Measurements from ENCODE around the gene STX1B. TPM values are rescaled to one million over a fixed set of nuclear protein-coding genes. Genes with fewer than 3 reads are reported as not detected.
"Not testable (repeated sequence)": the region's sequence is repeated elsewhere in the genome, so short reads cannot be mapped to it uniquely, and the experiment has no call there.

Gene STX1B
- total RNA-seq, 2 experiments from 2014 or later = 0.47 to 2.1 TPM

DNA sequence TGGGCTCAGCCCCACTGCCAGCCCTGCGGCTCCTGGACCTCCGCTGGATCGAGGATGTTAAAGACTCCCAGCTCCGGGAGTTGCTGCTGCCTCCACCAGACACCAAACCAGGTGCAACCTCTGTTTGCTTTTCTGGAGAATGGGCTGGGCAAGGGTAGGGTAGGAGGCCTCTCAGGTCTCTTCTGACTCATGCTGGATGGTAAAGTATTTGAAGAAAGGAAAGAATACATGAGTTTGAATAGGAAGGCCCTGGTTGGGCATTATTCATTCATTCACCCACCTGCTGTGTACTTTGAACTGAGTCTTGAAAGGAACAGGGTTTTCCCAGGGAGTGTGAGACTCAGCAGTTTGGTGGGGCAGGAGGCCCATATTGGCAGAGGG, 68.0 kb downstream of the STX1B start:
- no peak overlapping the region for H2AFZ ChIP-seq (ENCODE audit: low read length)
- H4K20me1 ChIP-seq (ENCODE audit: insufficient read depth, low read length) = no peaks in the 10 kb centered on the region
- DNase-seq (ENCODE audit: low spot score) = no peak
- no peaks in the 10 kb centered on the region for H3K9me3 ChIP-seq (ENCODE audit: low read length)
- no TSS peak for BruUV-seq (replicated peaks)
- no peaks in the 10 kb centered on the region for H3K9me2 ChIP-seq (ENCODE audit: insufficient read depth, low read length)
- ChIA-PET CTCF (ENCODE audit: unreplicated experiment) (interaction anchor here (0.8 to 1.4 kb wide), 5 partner anchors 11 to 194 kb away, joined by 3 to 5 read pairs (median 3); partner anchors contain the start of gene PHKG2), POLR2A (interaction anchor here (0.7 kb wide), 1 partner anchor 90 kb away, joined by 5 read pairs; no protein-coding TSS in a partner anchor)
- no peak overlapping the region for H3K4me3 ChIP-seq (ENCODE audit: low read depth, low read length, poor library complexity, severe bottlenecking)
- intact Hi-C loops (cut with micrococcal nuclease; ENCODE audit: unreplicated experiment) = loop anchor here (1.0 kb wide), 1 partner anchor 98 kb away; no protein-coding TSS in a partner anchor
- peaks cover 12% of the 10 kb centered on the region for H3K4me1 ChIP-seq (ENCODE audit: insufficient read depth, low read length, poor library complexity, severe bottlenecking)
- H3K27ac ChIP-seq (ENCODE audit: low read depth, low read length, poor library complexity, severe bottlenecking) = no peak overlapping the region
- TF ChIP-seq, protein P1, sequence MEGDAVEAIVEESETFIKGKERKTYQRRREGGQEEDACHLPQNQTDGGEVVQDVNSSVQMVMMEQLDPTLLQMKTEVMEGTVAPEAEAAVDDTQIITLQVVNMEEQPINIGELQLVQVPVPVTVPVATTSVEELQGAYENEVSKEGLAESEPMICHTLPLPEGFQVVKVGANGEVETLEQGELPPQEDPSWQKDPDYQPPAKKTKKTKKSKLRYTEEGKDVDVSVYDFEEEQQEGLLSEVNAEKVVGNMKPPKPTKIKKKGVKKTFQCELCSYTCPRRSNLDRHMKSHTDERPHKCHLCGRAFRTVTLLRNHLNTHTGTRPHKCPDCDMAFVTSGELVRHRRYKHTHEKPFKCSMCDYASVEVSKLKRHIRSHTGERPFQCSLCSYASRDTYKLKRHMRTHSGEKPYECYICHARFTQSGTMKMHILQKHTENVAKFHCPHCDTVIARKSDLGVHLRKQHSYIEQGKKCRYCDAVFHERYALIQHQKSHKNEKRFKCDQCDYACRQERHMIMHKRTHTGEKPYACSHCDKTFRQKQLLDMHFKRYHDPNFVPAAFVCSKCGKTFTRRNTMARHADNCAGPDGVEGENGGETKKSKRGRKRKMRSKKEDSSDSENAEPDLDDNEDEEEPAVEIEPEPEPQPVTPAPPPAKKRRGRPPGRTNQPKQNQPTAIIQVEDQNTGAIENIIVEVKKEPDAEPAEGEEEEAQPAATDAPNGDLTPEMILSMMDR (conservative IDR thresholded peaks at IDR 0.05; ENCODE audit: low read length) = no peak
- no peak for TF ChIP-seq EZH2phosphoT487 (IDR thresholded peaks at IDR 0.05; ENCODE audit: borderline replicate concordance, low read depth, low read length)
- H3K36me3 ChIP-seq (ENCODE audit: insufficient read depth, low read length) = peaks cover 26% of the 10 kb centered on the region
- peak overlapping the region; percentile 18; the same call in 1 of the 2 replicates for H3K4me2 ChIP-seq (ENCODE audit: low read length)
- H3K79me2 ChIP-seq (ENCODE audit: insufficient read depth, low read depth, low read length) = no peaks in the 10 kb centered on the region

DNA sequence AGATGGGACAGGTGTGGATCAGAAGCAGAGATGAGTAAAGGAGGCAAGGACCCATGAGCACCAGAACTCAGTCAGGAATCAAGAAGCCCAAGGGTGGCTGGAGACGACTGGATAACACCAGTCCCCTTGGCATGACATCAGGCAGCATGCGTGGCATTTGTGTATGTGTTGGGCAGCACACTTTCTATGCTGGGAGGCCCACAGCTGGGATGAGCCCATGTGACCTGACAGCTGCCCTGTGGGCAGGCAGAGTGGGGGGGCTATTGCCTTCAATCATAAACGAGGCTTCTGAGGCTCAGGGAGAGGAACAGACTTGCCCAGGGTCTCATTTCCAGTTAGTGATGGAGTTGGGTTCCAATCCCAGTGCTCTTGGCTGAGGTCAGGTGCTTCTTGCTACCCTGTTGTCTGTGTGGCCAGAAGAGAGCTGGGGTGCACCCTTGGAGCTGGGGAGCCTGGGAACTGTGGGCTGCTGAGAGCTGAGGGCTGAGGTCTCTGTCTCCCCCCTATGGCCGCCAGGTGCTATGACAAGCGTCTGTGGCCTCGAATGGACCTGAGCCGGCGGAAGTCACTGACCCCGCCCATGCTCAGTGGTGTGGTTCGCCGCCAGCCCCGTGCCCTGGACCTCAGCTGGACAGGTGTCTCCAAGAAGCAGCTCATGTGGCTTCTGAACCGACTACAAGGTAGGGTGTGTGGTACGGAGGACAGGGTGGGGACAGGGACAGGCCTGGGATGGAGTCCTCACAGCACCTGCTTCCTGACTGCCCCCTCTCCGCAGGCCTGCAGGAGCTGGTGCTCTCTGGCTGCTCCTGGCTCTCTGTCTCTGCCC, 68.6 kb downstream of the STX1B start:
- Histone ChIP-seq H3K36me3 (ENCODE audit: insufficient read depth, low read length) (peaks cover 29% of the 10 kb centered on the region), H3K27ac (ENCODE audit: low read depth, low read length, poor library complexity, severe bottlenecking) (no peak overlapping the region), H3K4me1 (ENCODE audit: insufficient read depth, low read length, poor library complexity, severe bottlenecking) (peaks cover 13% of the 10 kb centered on the region), H3K9me3 (ENCODE audit: low read length) (no peaks in the 10 kb centered on the region), H3K4me2 (ENCODE audit: low read length) (peak overlapping the region; percentile 18; the same call in 1 of the 2 replicates), H3K9me2 (ENCODE audit: insufficient read depth, low read length) (no peaks in the 10 kb centered on the region), H3K4me3 (ENCODE audit: low read depth, low read length, poor library complexity, severe bottlenecking) (no peak overlapping the region), H4K20me1 (ENCODE audit: insufficient read depth, low read length) (no peaks in the 10 kb centered on the region), H2AFZ (ENCODE audit: low read length) (no peak overlapping the region), H3K79me2 (ENCODE audit: insufficient read depth, low read depth, low read length) (no peaks in the 10 kb centered on the region)
- CTCF ChIA-PET (ENCODE audit: unreplicated experiment) = interaction anchor here (0.8 to 1.4 kb wide), 5 partner anchors 10 to 193 kb away, joined by 3 to 5 read pairs (median 3); partner anchors contain the start of gene PHKG2
- POLR2A ChIA-PET = interaction anchor here (0.9 kb wide), 1 partner anchor 10 kb away, joined by 3 read pairs; no protein-coding TSS in a partner anchor
- TF ChIP-seq, protein P1 (conservative IDR thresholded peaks at IDR 0.05; ENCODE audit: low read length) = peak; percentile 92
- no peak for TF ChIP-seq EZH2phosphoT487 (IDR thresholded peaks at IDR 0.05; ENCODE audit: borderline replicate concordance, low read depth, low read length)
- intact Hi-C loops (cut with micrococcal nuclease; ENCODE audit: unreplicated experiment) = loop anchor here (1.0 kb wide), 1 partner anchor 98 kb away; no protein-coding TSS in a partner anchor
- BruUV-seq (replicated peaks) = no TSS peak
- peak; percentile 74 for DNase-seq (ENCODE audit: low spot score)

DNA sequence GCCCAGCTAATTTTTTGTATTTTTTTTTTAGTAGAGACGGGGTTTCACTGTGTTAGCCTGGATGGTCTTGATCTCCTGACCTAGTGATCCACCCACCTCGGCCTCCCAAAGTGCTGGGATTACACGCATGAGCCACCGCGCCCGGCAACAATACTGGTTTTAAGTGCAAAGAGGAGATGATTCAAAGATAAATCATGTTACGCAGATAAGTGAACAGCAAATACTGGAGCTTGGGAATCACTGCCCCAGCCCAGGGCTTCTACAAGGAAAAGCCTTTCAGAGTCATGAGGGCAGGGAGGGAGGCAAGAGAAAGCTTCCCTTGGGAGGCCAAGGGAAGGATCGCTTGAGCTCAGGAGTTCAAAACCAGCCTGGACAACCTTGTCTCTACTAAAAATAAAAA, 70.9 kb downstream of the STX1B start:
- BruUV-seq (replicated peaks); H3K4me2 ChIP-seq (ENCODE audit: low read length); CTCF ChIA-PET (ENCODE audit: unreplicated experiment); H3K9me3 ChIP-seq (ENCODE audit: low read length); H3K27ac ChIP-seq (ENCODE audit: low read depth, low read length, poor library complexity, severe bottlenecking); H3K4me3 ChIP-seq (ENCODE audit: low read depth, low read length, poor library complexity, severe bottlenecking); DNase-seq (ENCODE audit: low spot score); H3K9me2 ChIP-seq (ENCODE audit: insufficient read depth, low read length); H4K20me1 ChIP-seq (ENCODE audit: insufficient read depth, low read length); H2AFZ ChIP-seq (ENCODE audit: low read length); intact Hi-C loops (cut with micrococcal nuclease; ENCODE audit: unreplicated experiment); H3K79me2 ChIP-seq (ENCODE audit: insufficient read depth, low read depth, low read length): not testable (repeated sequence)
- Histone ChIP-seq H3K4me1 (ENCODE audit: insufficient read depth, low read length, poor library complexity, severe bottlenecking) (peaks cover 13% of the 10 kb centered on the region), H3K36me3 (ENCODE audit: insufficient read depth, low read length) (peaks cover 28% of the 10 kb centered on the region)
- POLR2A ChIA-PET = interaction anchor here (1.8 kb wide), 1 partner anchor 12 kb away, joined by 5 read pairs; no protein-coding TSS in a partner anchor

Small RNA genes within 50 kb of the gene (small RNA-seq; reads per million reads assigned to genes)
- not detected for gene AC135048.1

Other genes with a start within 250 kb of the STX1B start
- 20.7 and 27.4 TPM in 2 replicates for gene CFAP119, start 248.6 kb downstream of the STX1B start, total RNA-seq (2014; rRNA removed; shearing (Covaris generic))
- gene CFAP119, start 248.6 kb downstream of the STX1B start, total RNA-seq (2022) = 25.0 and 27.4 TPM in 2 replicates
- 54.8 and 70.5 TPM in 2 replicates for gene RNF40, start 248.3 kb downstream of the STX1B start, total RNA-seq (2014; rRNA removed; shearing (Covaris generic))
- gene RNF40, start 248.3 kb downstream of the STX1B start, total RNA-seq (2022) = 108 and 120 TPM in 2 replicates
- 1.9 and 2.5 TPM in 2 replicates for gene ZNF629, start 223.4 kb downstream of the STX1B start, total RNA-seq (2014; rRNA removed; shearing (Covaris generic))
- gene ZNF629, start 223.4 kb downstream of the STX1B start, total RNA-seq (2022) = 1.0 and 1.1 TPM in 2 replicates
- 17.8 and 20.6 TPM in 2 replicates for gene BCL7C, start 116.6 kb downstream of the STX1B start, total RNA-seq (2014; rRNA removed; shearing (Covaris generic))
- 11.0 and 11.5 TPM in 2 replicates for gene BCL7C, start 116.6 kb downstream of the STX1B start, total RNA-seq (2022)
- gene CTF1, start 114.0 kb downstream of the STX1B start, total RNA-seq (2014; rRNA removed; shearing (Covaris generic)) = 0.09 and 0.21 TPM in 2 replicates
- gene CTF1, start 114.0 kb downstream of the STX1B start, total RNA-seq (2022) = 0.46 and 0.68 TPM in 2 replicates
- gene FBXL19, start 87.1 kb downstream of the STX1B start, total RNA-seq (2014; rRNA removed; shearing (Covaris generic)) = 16.1 and 16.2 TPM in 2 replicates
- 30.2 and 34.8 TPM in 2 replicates for gene FBXL19, start 87.1 kb downstream of the STX1B start, total RNA-seq (2022)
- 5.7 and 7.8 TPM in 2 replicates for gene ORAI3, start 61.6 kb downstream of the STX1B start, total RNA-seq (2014; rRNA removed; shearing (Covaris generic))
- 16.3 and 18.3 TPM in 2 replicates for gene ORAI3, start 61.6 kb downstream of the STX1B start, total RNA-seq (2022)
- 8.6 and 9.0 TPM in 2 replicates for gene SETD1A, start 52.9 kb downstream of the STX1B start, total RNA-seq (2014; rRNA removed; shearing (Covaris generic))
- gene SETD1A, start 52.9 kb downstream of the STX1B start, total RNA-seq (2022) = 35.7 and 36.0 TPM in 2 replicates
- 1.9 and 3.3 TPM in 2 replicates for gene HSD3B7, start 25.4 kb downstream of the STX1B start, total RNA-seq (2014; rRNA removed; shearing (Covaris generic))
- 2.4 and 2.6 TPM in 2 replicates for gene HSD3B7, start 25.4 kb downstream of the STX1B start, total RNA-seq (2022)
- 14.6 and 16.6 TPM in 2 replicates for gene STX4, start 22.9 kb upstream of the STX1B start, total RNA-seq (2014; rRNA removed; shearing (Covaris generic))
- 40.5 and 41.6 TPM in 2 replicates for gene STX4, start 22.9 kb upstream of the STX1B start, total RNA-seq (2022)
- 7.8 and 18.7 TPM in 2 replicates for gene ZNF668, start 63.6 kb upstream of the STX1B start, total RNA-seq (2014; rRNA removed; shearing (Covaris generic))
- gene ZNF668, start 63.6 kb upstream of the STX1B start, total RNA-seq (2022) = 17.1 and 21.7 TPM in 2 replicates
- gene ZNF646, start 63.8 kb upstream of the STX1B start, total RNA-seq (2014; rRNA removed; shearing (Covaris generic)) = 25.4 and 30.1 TPM in 2 replicates
- 33.8 and 34.0 TPM in 2 replicates for gene ZNF646, start 63.8 kb upstream of the STX1B start, total RNA-seq (2022)
- 3.7 and 4.4 TPM in 2 replicates for gene PRSS53, start 78.3 kb upstream of the STX1B start, total RNA-seq (2014; rRNA removed; shearing (Covaris generic))
- 5.7 and 6.1 TPM in 2 replicates for gene PRSS53, start 78.3 kb upstream of the STX1B start, total RNA-seq (2022)
- gene VKORC1, start 84.2 kb upstream of the STX1B start, total RNA-seq (2014; rRNA removed; shearing (Covaris generic)) = 68.8 and 69.3 TPM in 2 replicates
- gene VKORC1, start 84.2 kb upstream of the STX1B start, total RNA-seq (2022) = 60.1 and 70.2 TPM in 2 replicates
- 25.0 and 40.4 TPM in 2 replicates for gene BCKDK, start 97.7 kb upstream of the STX1B start, total RNA-seq (2014; rRNA removed; shearing (Covaris generic))
- gene BCKDK, start 97.7 kb upstream of the STX1B start, total RNA-seq (2022) = 36.5 and 39.0 TPM in 2 replicates
- 86.9 and 89.1 TPM in 2 replicates for gene KAT8, start 107.0 kb upstream of the STX1B start, total RNA-seq (2014; rRNA removed; shearing (Covaris generic))
- 95.3 and 102 TPM in 2 replicates for gene KAT8, start 107.0 kb upstream of the STX1B start, total RNA-seq (2022)
- gene PRSS8, start 125.1 kb upstream of the STX1B start, total RNA-seq (2014; rRNA removed; shearing (Covaris generic)) = not detected in 2 replicates
- gene PRSS8, start 125.1 kb upstream of the STX1B start, total RNA-seq (2022) = not detected in 2 replicates
- gene PRSS36, start 139.4 kb upstream of the STX1B start, total RNA-seq (2014; rRNA removed; shearing (Covaris generic)) = 0.36 TPM in 1 of 2 replicates, not detected in the other
- gene PRSS36, start 139.4 kb upstream of the STX1B start, total RNA-seq (2022) = 1.0 TPM in 1 of 2 replicates, not detected in the other
- 90.0 and 104 TPM in 2 replicates for gene FUS, start 169.5 kb upstream of the STX1B start, total RNA-seq (2014; rRNA removed; shearing (Covaris generic))
- gene FUS, start 169.5 kb upstream of the STX1B start, total RNA-seq (2022) = 880 and 953 TPM in 2 replicates
- gene PYCARD, start 192.1 kb upstream of the STX1B start, total RNA-seq (2014; rRNA removed; shearing (Covaris generic)) = 3.7 and 5.5 TPM in 2 replicates
- 10.3 and 14.8 TPM in 2 replicates for gene PYCARD, start 192.1 kb upstream of the STX1B start, total RNA-seq (2022)
- 0.13 and 0.21 TPM in 2 replicates for gene TRIM72, start 203.5 kb upstream of the STX1B start, total RNA-seq (2014; rRNA removed; shearing (Covaris generic))
- 0.46 and 1.1 TPM in 2 replicates for gene TRIM72, start 203.5 kb upstream of the STX1B start, total RNA-seq (2022)
- not detected in 2 replicates for gene PYDC1, start 206.5 kb upstream of the STX1B start, total RNA-seq (2014; rRNA removed; shearing (Covaris generic))
- gene PYDC1, start 206.5 kb upstream of the STX1B start, total RNA-seq (2022) = not detected in 2 replicates
- gene ITGAM, start 249.3 kb upstream of the STX1B start, total RNA-seq (2014; rRNA removed; shearing (Covaris generic)) = not detected in 2 replicates
- gene ITGAM, start 249.3 kb upstream of the STX1B start, total RNA-seq (2022) = 0.09 and 0.23 TPM in 2 replicates